HL-60/S4 (cell line): ENCODE data around the gene HMBS.
"Not testable (repeated sequence)": the region's sequence is repeated elsewhere in the genome, so short reads cannot be mapped to it uniquely, and the experiment has no call there.

Source experiments
- in situ Hi-C: fragments of 300-500 bp; cut with MboI; formaldehyde crosslinking; loops from 2 replicates; pipeline ENCODE4 v1.14.3; 2022; ENCODE audit warnings: low sequenced_read_pairs

HMBS gene

GRCh38 chr11:119100994-119101758 lies 16.5 kb downstream of the HMBS start:
- in situ Hi-C loops, result no loop called here

- in situ Hi-C loops, result no loop called here
Measured at GRCh38 chr11:119101759-119102423, 17.2 kb downstream of the HMBS start, which contains the start of gene DPAGT1. TSS of gene DPAGT1 (minus strand) at chr11:119101853. CDS start at chr11:119101655, 198 bp downstream.

- in situ Hi-C loops, result not testable (repeated sequence)
Measured at GRCh38 chr11:119103161-119103664, 18.5 kb downstream of the HMBS start.

- in situ Hi-C loops, result no loop called here
Measured at GRCh38 chr11:119103793-119104192, 19.1 kb downstream of the HMBS start.

- in situ Hi-C loops, result no loop called here
Measured at GRCh38 chr11:119106564-119107537, 22.2 kb downstream of the HMBS start, which contains the start of gene C2CD2L. TSS of gene C2CD2L (plus strand) at chr11:119107344. CDS start at chr11:119107742, 398 bp downstream.

GRCh38 chr11:119107538-119108145 lies 23.0 kb downstream of the HMBS start:
- in situ Hi-C loops, result no loop called here

- in situ Hi-C loops, result no loop called here
Measured at GRCh38 chr11:119108146-119108856, 23.6 kb downstream of the HMBS start.

GRCh38 chr11:119108857-119109221 lies 24.2 kb downstream of the HMBS start:
- in situ Hi-C loops, result no loop called here

- in situ Hi-C loops, result no loop called here
Measured at GRCh38 chr11:119109843-119110242, 25.2 kb downstream of the HMBS start.

GRCh38 chr11:119110439-119110838 lies 25.8 kb downstream of the HMBS start:
- in situ Hi-C loops, result no loop called here

- in situ Hi-C loops, result no loop called here
Measured at GRCh38 chr11:119111361-119111925, 26.8 kb downstream of the HMBS start.

GRCh38 chr11:119112314-119113020 lies 27.8 kb downstream of the HMBS start:
- in situ Hi-C loops, result no loop called here

GRCh38 chr11:119113716-119114115 lies 29.0 kb downstream of the HMBS start:
- in situ Hi-C loops, result no loop called here

GRCh38 chr11:119114351-119114750 lies 29.7 kb downstream of the HMBS start:
- in situ Hi-C loops, result no loop called here

GRCh38 chr11:119115484-119116234 lies 31.0 kb downstream of the HMBS start:
- in situ Hi-C loops, result no loop called here

- in situ Hi-C loops, result no loop called here
Measured at GRCh38 chr11:119116235-119116594, 31.5 kb downstream of the HMBS start.

- in situ Hi-C loops, result no loop called here
Measured at GRCh38 chr11:119116601-119117000, 31.9 kb downstream of the HMBS start.

GRCh38 chr11:119117004-119117706 lies 32.5 kb downstream of the HMBS start:
- in situ Hi-C loops, result no loop called here
